ENCODE measurements around the gene IL26.
"Not testable (repeated sequence)": the region's sequence is repeated elsewhere in the genome, so short reads cannot be mapped to it uniquely, and the experiment has no call there.

The IL26 gene

GRCh38 chr12:68180792-68181744 lies 44.5 kb downstream of the IL26 start:
- H3K4me3 ChIP-seq (ENCODE audit: low read length): no peak overlapping the region
- DNase-seq (ENCODE audit: low read depth): no peak

GRCh38 chr12:68178774-68179439 lies 46.7 kb downstream of the IL26 start:
- TF ChIP-seq, protein P1, sequence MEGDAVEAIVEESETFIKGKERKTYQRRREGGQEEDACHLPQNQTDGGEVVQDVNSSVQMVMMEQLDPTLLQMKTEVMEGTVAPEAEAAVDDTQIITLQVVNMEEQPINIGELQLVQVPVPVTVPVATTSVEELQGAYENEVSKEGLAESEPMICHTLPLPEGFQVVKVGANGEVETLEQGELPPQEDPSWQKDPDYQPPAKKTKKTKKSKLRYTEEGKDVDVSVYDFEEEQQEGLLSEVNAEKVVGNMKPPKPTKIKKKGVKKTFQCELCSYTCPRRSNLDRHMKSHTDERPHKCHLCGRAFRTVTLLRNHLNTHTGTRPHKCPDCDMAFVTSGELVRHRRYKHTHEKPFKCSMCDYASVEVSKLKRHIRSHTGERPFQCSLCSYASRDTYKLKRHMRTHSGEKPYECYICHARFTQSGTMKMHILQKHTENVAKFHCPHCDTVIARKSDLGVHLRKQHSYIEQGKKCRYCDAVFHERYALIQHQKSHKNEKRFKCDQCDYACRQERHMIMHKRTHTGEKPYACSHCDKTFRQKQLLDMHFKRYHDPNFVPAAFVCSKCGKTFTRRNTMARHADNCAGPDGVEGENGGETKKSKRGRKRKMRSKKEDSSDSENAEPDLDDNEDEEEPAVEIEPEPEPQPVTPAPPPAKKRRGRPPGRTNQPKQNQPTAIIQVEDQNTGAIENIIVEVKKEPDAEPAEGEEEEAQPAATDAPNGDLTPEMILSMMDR (conservative IDR thresholded peaks at IDR 0.05; ENCODE audit: low read depth, low read length): no peak
- no peak for DNase-seq (ENCODE audit: low read depth)
- H3K4me3 ChIP-seq (ENCODE audit: low read length): no peak overlapping the region

More at GRCh38 chr12:68180792-68181744, 44.5 kb downstream of the IL26 start:
- TF ChIP-seq, protein P1 (conservative IDR thresholded peaks at IDR 0.05; ENCODE audit: low read depth, low read length): no peak

- DNase-seq (ENCODE audit: low read depth): no peak
- no peak overlapping the region for H3K4me3 ChIP-seq (ENCODE audit: low read length)
- TF ChIP-seq, protein P1 (conservative IDR thresholded peaks at IDR 0.05; ENCODE audit: low read depth, low read length): no peak
Measured at GRCh38 chr12:68178184-68178583, 47.4 kb downstream of the IL26 start.

GRCh38 chr12:68177562-68177961 lies 48.0 kb downstream of the IL26 start:
- H3K4me3 ChIP-seq (ENCODE audit: low read length): no peak overlapping the region
- no peak for DNase-seq (ENCODE audit: low read depth)
- TF ChIP-seq, protein P1 (conservative IDR thresholded peaks at IDR 0.05; ENCODE audit: low read depth, low read length): no peak

GRCh38 chr12:68176257-68176656 lies 49.4 kb downstream of the IL26 start:
- TF ChIP-seq, protein P1 (conservative IDR thresholded peaks at IDR 0.05; ENCODE audit: low read depth, low read length): no peak
- DNase-seq (ENCODE audit: low read depth): no peak
- no peak overlapping the region for H3K4me3 ChIP-seq (ENCODE audit: low read length)

- H3K4me3 ChIP-seq (ENCODE audit: low read length): no peak overlapping the region
- TF ChIP-seq, protein P1 (conservative IDR thresholded peaks at IDR 0.05; ENCODE audit: low read depth, low read length): no peak
- DNase-seq (ENCODE audit: low read depth): no peak
Measured at GRCh38 chr12:68175557-68176061, 50.0 kb downstream of the IL26 start.

DNA sequence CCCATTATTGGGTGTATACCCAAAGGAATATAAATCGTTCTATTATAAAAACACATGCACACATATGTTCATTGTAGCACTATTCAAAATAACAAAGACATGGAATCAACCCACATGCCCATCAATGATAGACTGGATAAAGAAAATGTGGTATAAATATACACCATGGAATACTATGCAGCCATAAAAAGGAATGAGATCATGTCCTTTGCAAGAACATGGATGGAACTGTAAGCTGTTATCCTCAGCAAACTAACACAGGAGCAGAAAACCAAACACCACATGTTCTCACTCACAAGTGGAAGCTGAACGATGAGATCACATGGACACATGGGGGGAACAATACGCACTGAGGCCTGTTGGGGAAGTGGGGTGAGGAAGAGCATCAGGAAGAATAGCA lies 50.8 kb downstream of the IL26 start:
- H3K4me3 ChIP-seq (ENCODE audit: low read length); DNase-seq (ENCODE audit: low read depth): not testable (repeated sequence)

Data from retinal pigment epithelial cell (primary cell).